Esophagus muscularis mucosa (tissue), 4 donors: ENCODE measurements around the gene RHCG. TPM values are rescaled to one million over a fixed set of nuclear protein-coding genes. Genes with fewer than 3 reads are reported as not detected.

Experiments used
- DNase-seq: peaks from one replicate; pipeline ENCODE4 v3.0.0-alpha.2; 2017; ENCODE audit errors: extremely low spot score
- H3K27ac ChIP-seq, 4 donors: fragments of 200-600 bp; sonication (generic); replicated peaks in 1 of 4; 1 replicate in 3 of 4; 2 replicates in 1 of 4; pipeline ENCODE4 v1.5.1; 2016 to 2019; ENCODE audit warnings: mild to moderate bottlenecking in 1 of 4
- H3K27me3 ChIP-seq, 4 donors: fragments of 200-600 bp; sonication (generic); one replicate each; pipeline versions ENCODE4 v1.5.1 to v1.6.0; 2016 to 2019
- H3K36me3 ChIP-seq, 4 donors: fragments of 200-600 bp; sonication (generic); one replicate each; pipeline ENCODE4 v1.5.1; 2016 to 2019
- H3K4me1 ChIP-seq, 4 donors: fragments of 200-600 bp; sonication (generic); one replicate each; pipeline ENCODE4 v1.5.1; 2016 to 2019
- H3K4me3 ChIP-seq, 4 donors: fragments of 200-600 bp; sonication (generic); 1 replicate in 2 of 4; 2 replicates in 2 of 4; pipeline ENCODE4 v1.5.1; 2016 to 2019; ENCODE audit warnings: mild to moderate bottlenecking in 4 of 4, moderate library complexity in 1 of 4
- H3K9me3 ChIP-seq, 4 donors: fragments of 200-600 bp; sonication (generic); 1 replicate in 3 of 4; 2 replicates in 1 of 4; pipeline ENCODE4 v1.5.1; 2016 to 2019
- EP300 ChIP-seq: sonication (generic); formaldehyde crosslinking; IDR thresholded peaks from one replicate; pipeline ENCODE4 v1.6.1; 2017; ENCODE audit warnings: antibody characterized with exemption
- POLR2A ChIP-seq: fragments of 450-650 bp; IDR thresholded peaks from one replicate; pipeline ENCODE4 v1.6.1; 2017; ENCODE audit warnings: antibody characterized with exemption, moderate library complexity, mild to moderate bottlenecking, low read depth
- POLR2AphosphoS5 ChIP-seq, 2 donors: sonication (generic); formaldehyde crosslinking; IDR thresholded peaks; one replicate each; pipeline ENCODE4 v1.6.1; 2017; ENCODE audit warnings: antibody characterized with exemption in 2 of 2
- WGBS: methylation state at CpG from one replicate; pipeline ENCODE4 v1.1.5; 2018; 5-methylcytosine and 5-hydroxymethylcytosine counted together
- intact Hi-C: fragments of 100-400 bp; cut with DNase I; formaldehyde crosslinking; loops from one replicate; pipeline ENCODE4 v1.15.1; 2023
- total RNA-seq, 4 donors: library from RNA; depleted of rRNA; stranded (reverse); fragments of >200 nt; gene quantifications; one replicate each; pipeline versions ENCODE4 v1.1.0 to v1.2.1, GENCODE V29; 2016
- TF ChIP-seq, protein P1 (sequence below), 3 experiments: fragments of 200-600 bp in 2 of 3; fragments of 450-650 bp in 1 of 3; sonication (generic) in 2 of 3; IDR thresholded peaks; one replicate each; pipeline ENCODE4 v1.5.1; 2017 to 2019; ENCODE audit warnings: antibody characterized with exemption in 3 of 3, mild to moderate bottlenecking in 2 of 3, moderate library complexity in 1 of 3

Gene RHCG
- total RNA-seq, 4 donors from 2014 or later, result 1.2 TPM; not detected in 3

DNA sequence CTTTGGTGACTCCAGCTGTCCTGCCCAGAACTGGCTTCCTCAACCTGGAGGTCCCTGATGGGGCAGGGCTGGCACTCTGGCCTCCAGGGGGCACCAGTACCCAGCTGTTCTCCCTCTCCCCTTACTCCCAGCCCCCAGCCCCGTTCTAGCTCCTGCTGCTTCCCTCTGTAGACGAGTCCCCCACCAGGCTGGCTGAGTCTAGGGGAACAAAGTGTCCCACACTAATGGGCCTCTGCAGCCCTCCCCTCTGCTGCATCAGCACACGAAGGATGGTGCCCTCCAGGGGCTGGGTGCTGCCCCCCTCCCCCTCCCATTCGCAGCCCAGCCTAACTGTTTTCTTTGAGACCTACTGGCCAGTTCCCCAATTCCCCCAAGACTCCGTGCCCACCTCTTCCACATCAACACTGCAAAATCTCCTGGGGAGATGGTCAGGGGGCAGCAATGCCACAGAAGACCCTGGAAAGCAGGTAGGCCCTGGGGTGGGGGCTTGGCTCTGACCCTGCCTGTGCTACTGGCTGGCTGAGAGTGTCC, 4.2 kb downstream of the RHCG start:
- intact Hi-C loops, result no loop called here
- H3K4me3 ChIP-seq, result no peak overlapping the region
- no peak overlapping the region for H3K27ac ChIP-seq
- 55% methylated on average over 4 of the region's 5 CpGs for WGBS
- H3K9me3 ChIP-seq, result no peaks in the 10 kb centered on the region
- DNase-seq, result no peak
- peaks cover 0 to 74% (median 21%) of the 10 kb centered on the region in 4 donors for H3K27me3 ChIP-seq
- H3K36me3 ChIP-seq, result no peaks in the 10 kb centered on the region
- peaks cover 3 to 13% (median 8%) of the 10 kb centered on the region in 4 donors for H3K4me1 ChIP-seq
- no peak for TF ChIP-seq EP300
- TF ChIP-seq, protein P1, sequence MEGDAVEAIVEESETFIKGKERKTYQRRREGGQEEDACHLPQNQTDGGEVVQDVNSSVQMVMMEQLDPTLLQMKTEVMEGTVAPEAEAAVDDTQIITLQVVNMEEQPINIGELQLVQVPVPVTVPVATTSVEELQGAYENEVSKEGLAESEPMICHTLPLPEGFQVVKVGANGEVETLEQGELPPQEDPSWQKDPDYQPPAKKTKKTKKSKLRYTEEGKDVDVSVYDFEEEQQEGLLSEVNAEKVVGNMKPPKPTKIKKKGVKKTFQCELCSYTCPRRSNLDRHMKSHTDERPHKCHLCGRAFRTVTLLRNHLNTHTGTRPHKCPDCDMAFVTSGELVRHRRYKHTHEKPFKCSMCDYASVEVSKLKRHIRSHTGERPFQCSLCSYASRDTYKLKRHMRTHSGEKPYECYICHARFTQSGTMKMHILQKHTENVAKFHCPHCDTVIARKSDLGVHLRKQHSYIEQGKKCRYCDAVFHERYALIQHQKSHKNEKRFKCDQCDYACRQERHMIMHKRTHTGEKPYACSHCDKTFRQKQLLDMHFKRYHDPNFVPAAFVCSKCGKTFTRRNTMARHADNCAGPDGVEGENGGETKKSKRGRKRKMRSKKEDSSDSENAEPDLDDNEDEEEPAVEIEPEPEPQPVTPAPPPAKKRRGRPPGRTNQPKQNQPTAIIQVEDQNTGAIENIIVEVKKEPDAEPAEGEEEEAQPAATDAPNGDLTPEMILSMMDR (IDR thresholded peaks at IDR 0.05), result no peak
- no peak for TF ChIP-seq POLR2AphosphoS5 (IDR thresholded peaks at IDR 0.05)
- no peak for TF ChIP-seq POLR2A

DNA sequence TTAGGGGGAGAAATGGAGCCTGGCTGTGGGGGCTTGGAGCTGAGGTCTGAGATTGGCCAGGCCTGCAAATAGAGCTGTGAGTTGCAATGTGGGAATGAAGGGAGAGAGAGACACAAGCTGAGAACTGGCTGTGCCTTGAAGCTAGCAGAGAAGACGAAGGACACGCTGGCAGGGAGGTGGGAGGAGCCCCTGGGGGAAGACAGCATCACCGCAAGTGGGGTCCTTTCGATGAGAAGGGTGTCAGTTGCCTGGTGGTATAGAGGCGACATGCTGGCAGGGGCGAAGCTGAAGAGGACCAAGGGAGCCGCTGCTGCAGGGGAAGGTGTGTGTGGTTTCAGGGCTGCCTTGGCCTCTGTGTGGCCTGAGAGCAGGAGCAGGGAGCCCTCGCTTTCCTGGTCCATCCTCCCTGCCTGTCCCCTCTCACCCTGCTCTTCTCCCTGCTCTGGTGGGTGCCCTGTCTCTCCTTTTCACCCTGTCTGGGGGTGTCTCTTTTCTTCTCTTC, 5.5 kb downstream of the RHCG start:
- Histone ChIP-seq H3K36me3 (no peaks in the 10 kb centered on the region), H3K27me3 (peaks cover 0 to 78% (median 16%) of the 10 kb centered on the region in 4 donors), H3K27ac (no peak overlapping the region), H3K4me3 (no peak overlapping the region), H3K4me1 (peaks cover 0 to 3% (median 1%) of the 10 kb centered on the region in 4 donors), H3K9me3 (no peaks in the 10 kb centered on the region)
- TF ChIP-seq POLR2AphosphoS5 (IDR thresholded peaks at IDR 0.05), result no peak
- TF ChIP-seq, protein P1 (IDR thresholded peaks at IDR 0.05), result no peak
- no peak for TF ChIP-seq EP300
- no peak for TF ChIP-seq POLR2A
- intact Hi-C loops, result no loop called here
- 64% methylated on average over 8 of the region's 8 CpGs for WGBS
- no peak for DNase-seq

GRCh38 chr15:89490081-89490813, 6.1 kb downstream of the RHCG start:
- intact Hi-C loops, result no loop called here
- Histone ChIP-seq H3K27me3 (peaks cover 0 to 74% (median 10%) of the 10 kb centered on the region in 4 donors), H3K9me3 (no peaks in the 10 kb centered on the region), H3K4me1 (peaks cover 0 to 3% (median 0%) of the 10 kb centered on the region in 4 donors), H3K4me3 (no peak overlapping the region), H3K27ac (no peak overlapping the region), H3K36me3 (no peaks in the 10 kb centered on the region)
- TF ChIP-seq POLR2AphosphoS5 (IDR thresholded peaks at IDR 0.05), result no peak
- TF ChIP-seq EP300, result no peak
- no peak for TF ChIP-seq POLR2A
- TF ChIP-seq, protein P1 (IDR thresholded peaks at IDR 0.05), result no peak
- DNase-seq, result no peak
- WGBS, result 68% methylated on average over 10 of the region's 10 CpGs

GRCh38 chr15:89489376-89489775, 7.0 kb downstream of the RHCG start:
- Histone ChIP-seq H3K4me3 (no peak overlapping the region), H3K9me3 (no peaks in the 10 kb centered on the region), H3K4me1 (peaks cover 0 to 3% (median 0%) of the 10 kb centered on the region in 4 donors), H3K27ac (no peak overlapping the region), H3K27me3 (peaks cover 0 to 65% (median 7%) of the 10 kb centered on the region in 4 donors), H3K36me3 (no peaks in the 10 kb centered on the region)
- WGBS, result 77% methylated on average over 4 of the region's 4 CpGs
- DNase-seq, result no peak
- intact Hi-C loops, result no loop called here
- no peak for TF ChIP-seq POLR2A
- TF ChIP-seq EP300, result no peak
- TF ChIP-seq, protein P1 (IDR thresholded peaks at IDR 0.05), result no peak
- TF ChIP-seq POLR2AphosphoS5 (IDR thresholded peaks at IDR 0.05), result no peak
